Fibroblast of skin of right biceps (primary cell): ENCODE data around the gene ZNF74.
A peak's percentile ranks its signal among the peaks of the same experiment; 100 is the strongest.

Experiments used
- DNase-seq: peaks from one replicate; pipeline ENCODE4 v3.0.0-alpha.2; 2013

The ZNF74 gene

GRCh38 chr22:20422271-20423007 is 28.5 kb downstream of the ZNF74 start:
- peak; percentile 90 for DNase-seq

GRCh38 chr22:20423008-20423905 is 29.3 kb downstream of the ZNF74 start:
- DNase-seq: no peak

- no peak for DNase-seq
These were observed 30.1 kb downstream of the ZNF74 start for GRCh38 chr22:20423906-20424551.

GRCh38 chr22:20424568-20424931 is 30.6 kb downstream of the ZNF74 start:
- DNase-seq: no peak

- DNase-seq: no peak
These were observed 31.1 kb downstream of the ZNF74 start for GRCh38 chr22:20424932-20425565.

GRCh38 chr22:20425566-20426258 is 31.8 kb downstream of the ZNF74 start:
- DNase-seq: no peak

- no peak for DNase-seq
These were observed 32.3 kb downstream of the ZNF74 start for GRCh38 chr22:20426259-20426615.

- DNase-seq: no peak
These were observed 33.4 kb downstream of the ZNF74 start for GRCh38 chr22:20427104-20427944.

- no peak for DNase-seq
These were observed 34.0 kb downstream of the ZNF74 start for GRCh38 chr22:20427945-20428417.

GRCh38 chr22:20428496-20429253 is 34.7 kb downstream of the ZNF74 start:
- no peak for DNase-seq

- DNase-seq: no peak
These were observed 35.5 kb downstream of the ZNF74 start for GRCh38 chr22:20429254-20430100.

- no peak for DNase-seq
These were observed 36.3 kb downstream of the ZNF74 start for GRCh38 chr22:20430101-20430719.

GRCh38 chr22:20430720-20431510 is 37.0 kb downstream of the ZNF74 start:
- DNase-seq: peak; percentile 65

GRCh38 chr22:20431511-20432192 is 37.7 kb downstream of the ZNF74 start:
- no peak for DNase-seq

GRCh38 chr22:20432244-20432686 is 38.3 kb downstream of the ZNF74 start:
- no peak for DNase-seq

GRCh38 chr22:20433191-20433590 is 39.2 kb downstream of the ZNF74 start:
- no peak for DNase-seq

- no peak for DNase-seq
These were observed 39.8 kb downstream of the ZNF74 start for GRCh38 chr22:20433686-20434241.
